Heart right ventricle (tissue), 16 donors: Measurements from ENCODE around the gene TNRC6B. TPM values are rescaled to one million over a fixed set of nuclear protein-coding genes. Genes with fewer than 3 reads are reported as not detected.

ENCODE experiments used
- ATAC-seq, 8 donors: fragments of 200-7000 bp; cut with Tn5 transposase; one replicate each; pipeline ENCODE4 v1.9.1; 2020; ENCODE audit warnings: mild to moderate bottlenecking in 8 of 8, moderate library complexity in 8 of 8, moderate number of reproducible peaks in 1 of 8
- DNase-seq, 2 donors: peaks; one replicate each; pipeline ENCODE4 v3.0.0-alpha.2; 2020
- H3K27ac ChIP-seq, 10 donors: fragments of 200-600 bp; sonication (generic) in 2 of 10; one replicate each; pipeline versions ENCODE4 v1.5.0 to v1.8.0; 2020 to 2022; ENCODE audit warnings: mild to moderate bottlenecking in 3 of 10
- H3K27me3 ChIP-seq, 7 donors: fragments of 200-600 bp; one replicate each; pipeline ENCODE4 v1.8.0; 2021 to 2022; ENCODE audit warnings: mild to moderate bottlenecking in 2 of 7
- H3K36me3 ChIP-seq, 9 donors: fragments of 200-600 bp; sonication (generic) in 1 of 9; one replicate each; pipeline versions ENCODE4 v1.5.0 to v1.8.0; 2020 to 2022; ENCODE audit warnings: mild to moderate bottlenecking in 2 of 9
- H3K4me1 ChIP-seq, 9 donors: fragments of 200-600 bp; sonication (generic) in 1 of 9; one replicate each; pipeline versions ENCODE4 v1.5.0 to v1.8.0; 2020 to 2022; ENCODE audit warnings: mild to moderate bottlenecking in 4 of 9
- H3K4me3 ChIP-seq, 10 donors: fragments of 200-600 bp; sonication (generic) in 2 of 10; one replicate each; pipeline versions ENCODE4 v1.5.0 to v1.8.0; 2020 to 2022; ENCODE audit warnings: mild to moderate bottlenecking in 7 of 10, moderate library complexity in 2 of 10
- H3K9me3 ChIP-seq, 11 donors: fragments of 200-600 bp in 10 of 11; sonication (generic) in 2 of 11; one replicate each; pipeline versions ENCODE4 v1.5.0 to v1.8.0; 2013 to 2022; ENCODE audit warnings: mild to moderate bottlenecking in 2 of 11, control low read depth in 1 of 11, moderate library complexity in 1 of 11
- CTCF ChIP-seq, 9 donors: fragments of 200-600 bp; sonication (generic) in 2 of 9; IDR thresholded peaks; one replicate each; pipeline versions ENCODE4 v1.5.0 to v1.8.0; 2021 to 2022; ENCODE audit warnings: antibody characterized with exemption in 9 of 9, mild to moderate bottlenecking in 5 of 9, moderate library complexity in 1 of 9
- WGBS, 2 donors: extraction: QIAGEN DNeasy Blood & Tissue Kit; methylation state at CpG; one replicate each; pipeline ENCODE4 v1.1.7; 2013; ENCODE audit warnings: inconsistent platforms in 1 of 2; 5-methylcytosine and 5-hydroxymethylcytosine counted together
- intact Hi-C, 10 donors: fragments of 100-400 bp; cut with DNase I; formaldehyde crosslinking; loops; one replicate each; pipeline versions ENCODE4 v1.11.1 to v1.14.2; 2022
- polyA plus RNA-seq, 2 donors: library from polyadenylated mRNA; stranded (reverse); fragments of 200-250 nt; gene quantifications; one replicate each; pipeline ENCODE4 v1.2.3, GENCODE V29; 2013
- total RNA-seq, 10 donors: library from RNA; stranded (reverse); fragmentation: NEBNext Ultra II Directional in 3 of 10; extraction: Animal tissue kit (Norgen Biotek cat#: 25700) in 3 of 10; gene quantifications; one replicate each; pipeline versions ENCODE4 v1.2.1 to v1.2.4, GENCODE V29; 2021 to 2023
- donor health status: Arrhythmogenic right ventricular cardiomyopathy.
- donor health status: ischemic (EF 13 %, LVEDD 7.1; RV severe dilation, severe dysfunction).
- donor health status: healthy with polysubstance abuse.
- donor health status: DM: no; HTN: yes; CAD: no.
- donor health status: DM: no; HTN: no; CAD: no.
- donor health status: ischemic (EF 25% LVEDD 6.9; RV normal size, moderate dysfunction).
- donor health status: ischemic (EF 25% LVEDD 5.7; RV mildly dilated, moderate dysfunction).
- donor health status: healthy.
- donor health status: DM: yes; HTN: yes; CAD: no.
- donor health status: Ischemic cardiomyopathy.
- donor health status: ischemic (EF 35%, LVEDD 5.7; RV mildly dilated, moderate dysfunction).
- donor health status: nonischemic (EF 11% LVEDD 7.7; RV severe dilation, severe dysfunction).
- donor health status: DM: yes; HTN: yes; CAD: no.
- donor health status: PGD.
- donor health status: ischemic (EF 29% LVEDD 5.4; RV normal size, mild dysfunction).
- donor health status: nonischemic (EF 23%, LVEDD 6.1; RV moderate dilation, normal function).

Gene TNRC6B
- total and polyA plus RNA-seq, 12 donors = 1.7 to 62.5 (median 53.9) TPM

- Histone ChIP-seq H3K4me3 (peak overlapping the region; percentile 56 to 89 (median 68)), H3K4me1 (peaks cover 0 to 31% (median 21%) of the 10 kb centered on the region in 9 donors), H3K27ac (peak overlapping the region; percentile 51 to 94 (median 87)), H3K9me3 (no peaks in the 10 kb centered on the region), H3K27me3 (no peaks in the 10 kb centered on the region), H3K36me3 (peaks cover 0 to 43% (median 31%) of the 10 kb centered on the region in 9 donors)
- TF ChIP-seq CTCF (IDR thresholded peaks at IDR 0.05) = no peak
- intact Hi-C loops = loop anchor here in 8 of 10 donors (2.0 to 10.0 kb wide), 6 partner anchors 302 to 815 kb away; partner anchors contain the start of gene RPS19BP1 (in 3 of the 8)
- WGBS, 2 donors = 17 to 19% methylated on average over 10 of the region's 10 CpGs
- DNase-seq (no peak), ATAC-seq (no peak)
Measured at GRCh38 chr22:40347300-40347699, 169.6 kb downstream of the TNRC6B start.

GRCh38 chr22:40348025-40348658, 170.4 kb downstream of the TNRC6B start:
- TF ChIP-seq CTCF (IDR thresholded peaks at IDR 0.05) = peak; percentile 36 to 88 (median 70)
- intact Hi-C loops = loop anchor here in 7 of 10 donors (5.0 to 10.0 kb wide), 5 partner anchors 303 to 816 kb away; partner anchors contain the start of gene RPS19BP1 (in 3 of the 7)
- ATAC-seq (peak in 1 of 8 donors; percentile 45), DNase-seq (peak in 1 of 2 donors; percentile 23)
- Histone ChIP-seq H3K4me1 (peaks cover 0 to 31% (median 21%) of the 10 kb centered on the region in 9 donors), H3K36me3 (peaks cover 0 to 51% (median 31%) of the 10 kb centered on the region in 9 donors), H3K9me3 (no peaks in the 10 kb centered on the region), H3K27ac (peak overlapping the region in 4 of 10 donors; percentile 87 to 94 (median 92)), H3K4me3 (peak overlapping the region in 4 of 10 donors; percentile 72 to 89 (median 84)), H3K27me3 (no peaks in the 10 kb centered on the region)
- 68 to 73% methylated on average over 10 of the region's 10 CpGs for WGBS, 2 donors

- Histone ChIP-seq H3K4me1 (peaks cover 0 to 14% (median 10%) of the 10 kb centered on the region in 9 donors), H3K9me3 (no peaks in the 10 kb centered on the region), H3K27ac (no peak overlapping the region), H3K4me3 (no peak overlapping the region), H3K36me3 (peaks cover 0 to 97% (median 53%) of the 10 kb centered on the region in 9 donors), H3K27me3 (no peaks in the 10 kb centered on the region)
- ATAC-seq = peak in 1 of 8 donors; percentile 16
- intact Hi-C loops = loop anchor here in 1 of 10 donors (10.0 kb wide), 1 partner anchor 818 kb away; the partner anchor contains the start of gene RPS19BP1
- WGBS, 2 donors = 78 to 81% methylated on average over 3 of the region's 3 CpGs
- no peak for TF ChIP-seq CTCF (IDR thresholded peaks at IDR 0.05)
- DNase-seq = no peak
Measured at GRCh38 chr22:40352763-40353162, 175.0 kb downstream of the TNRC6B start.

DNA sequence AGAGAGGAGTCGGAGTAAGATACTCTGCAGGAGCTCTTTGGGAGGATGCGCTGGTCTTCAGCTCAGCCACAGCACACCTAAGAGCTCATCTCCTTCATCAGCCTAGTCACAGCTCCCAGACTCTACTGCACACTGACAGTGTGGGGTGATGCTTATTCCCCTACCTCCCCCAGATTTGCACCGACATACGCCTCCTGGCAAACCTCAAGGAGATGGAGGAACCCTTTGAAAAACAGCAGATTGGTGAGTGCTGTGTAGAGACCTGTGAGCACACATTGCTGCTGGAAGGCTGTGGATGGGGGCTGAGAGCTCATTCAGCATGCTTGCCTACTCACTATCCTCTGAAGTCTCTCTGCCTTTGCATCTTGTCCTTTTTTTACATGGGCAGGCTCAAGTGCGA, 183.4 kb downstream of the TNRC6B start:
- Histone ChIP-seq H3K9me3 (no peaks in the 10 kb centered on the region), H3K36me3 (peaks cover 3 to 100% (median 84%) of the 10 kb centered on the region in 9 donors), H3K4me3 (no peak overlapping the region), H3K27me3 (no peaks in the 10 kb centered on the region), H3K4me1 (no peaks in the 10 kb centered on the region), H3K27ac (no peak overlapping the region)
- no peak for ATAC-seq
- intact Hi-C loops = loop anchor here in 1 of 10 donors (10.0 kb wide), 1 partner anchor 284 kb away; no protein-coding TSS in a partner anchor
- no peak for TF ChIP-seq CTCF (IDR thresholded peaks at IDR 0.05)
- WGBS, 2 donors = 96 to 97% methylated on average over 5 of the region's 5 CpGs
- DNase-seq = no peak
